Endothelial cell of umbilical vein (primary cell): ENCODE data around the gene RPL5. TPM values are rescaled to one million over a fixed set of nuclear protein-coding genes. Genes with fewer than 3 reads are reported as not detected.
A peak's percentile ranks its signal among the peaks of the same experiment; 100 is the strongest.

Experiments used
- BruUV-seq: library from RNA; stranded (reverse); fragments of 400-500 nt; replicated peaks from 2 replicates; lab custom pipeline; 2021; lab: Mats Ljungman, UMichigan
- CTCF ChIA-PET: fragments of 300-600, 350-600 bp; sonication (Branson Sonifier 250); formaldehyde crosslinking; loops from one replicate; lab custom pipeline; 2021; ENCODE audit warnings: antibody characterized with exemption, inconsistent platforms; lab: Charles Lee
- POLR2A ChIA-PET: fragments of 300-600, 350-600 bp; sonication (Branson Sonifier 250); formaldehyde crosslinking; loops from one replicate; lab custom pipeline; 2021; ENCODE audit warnings: antibody characterized with exemption, inconsistent platforms; lab: Charles Lee
- DNase-seq: peaks from one replicate; pipeline ENCODE4 v3.0.0-alpha.2; 2011; ENCODE audit warnings: low read depth, low spot score
- FAIRE-seq: peaks from 2 replicates; lab custom pipeline; 2011; peaks lifted over from hg19 to GRCh38; lab: Jason Lieb, UNC
- H2AFZ ChIP-seq: 2 replicates; pipeline ENCODE4 v1.6.0; 2012; ENCODE audit warnings: low read depth, low read length, control low read depth, inconsistent platforms
- H3K27ac ChIP-seq: 2 replicates; pipeline ENCODE4 v1.5.1; 2011; ENCODE audit warnings: low read depth, mild to moderate bottlenecking, control low read depth, low read length, moderate library complexity; ENCODE audit not compliant: insufficient read depth
- H3K27me3 ChIP-seq, 2 experiments: 2 replicates each; pipeline versions ENCODE4 v1.6.0 to v1.6.1; 2011; ENCODE audit warnings: low read length in 2 of 2, mixed read lengths in 1 of 2; ENCODE audit not compliant: control insufficient read depth in 2 of 2, insufficient read depth in 2 of 2
- H3K36me3 ChIP-seq, 2 experiments: 2 replicates in 1 of 2; 3 replicates in 1 of 2; pipeline ENCODE4 v1.5.1; 2011; ENCODE audit warnings: low read length in 2 of 2, mild to moderate bottlenecking in 1 of 2, moderate library complexity in 1 of 2; ENCODE audit not compliant: control insufficient read depth in 2 of 2, insufficient read depth in 2 of 2; ENCODE audit errors: extremely low read depth in 1 of 2
- H3K4me1 ChIP-seq: 3 replicates; pipeline ENCODE4 v1.5.1; 2011; ENCODE audit warnings: mild to moderate bottlenecking, low read length; ENCODE audit not compliant: control insufficient read depth, insufficient read depth; ENCODE audit errors: extremely low read depth
- H3K4me2 ChIP-seq: 2 replicates; pipeline ENCODE4 v1.6.1; 2011; ENCODE audit warnings: low read length, control low read depth, mixed read lengths; ENCODE audit not compliant: insufficient read depth
- H3K4me3 ChIP-seq, 3 experiments: fragments of 200-600 bp in 1 of 3; sonication (generic), shearing (Covaris generic) in 1 of 3; replicated peaks in 1 of 3; 2 replicates each; pipeline ENCODE4 v1.5.1; 2011 to 2016; ENCODE audit warnings: control low read depth in 3 of 3, low read length in 3 of 3, mild to moderate bottlenecking in 2 of 3, inconsistent platforms in 1 of 3, low read depth in 1 of 3, moderate library complexity in 1 of 3; ENCODE audit not compliant: insufficient read depth in 1 of 3
- H3K79me2 ChIP-seq: 2 replicates; pipeline ENCODE4 v1.6.0; 2012; ENCODE audit warnings: low read length, inconsistent platforms; ENCODE audit not compliant: control insufficient read depth, insufficient read depth
- H3K9ac ChIP-seq: replicated peaks from 2 replicates; pipeline ENCODE3; 2011; ENCODE audit warnings: low read length, control low read depth; ENCODE audit not compliant: insufficient read depth; ENCODE audit errors: extremely low read depth
- H3K9me1 ChIP-seq: replicated peaks from 3 replicates; pipeline ENCODE4 v1.6.0; 2011; ENCODE audit warnings: mild to moderate bottlenecking, low read length; ENCODE audit not compliant: control insufficient read depth, insufficient read depth; ENCODE audit errors: extremely low read depth
- H3K9me3 ChIP-seq: replicated peaks from 2 replicates; pipeline ENCODE4 v1.5.1; 2012; ENCODE audit warnings: low read length, inconsistent platforms; ENCODE audit not compliant: control insufficient read depth, insufficient read depth
- H4K20me1 ChIP-seq: replicated peaks from 2 replicates; pipeline ENCODE3; 2011; ENCODE audit warnings: mild to moderate bottlenecking, low read length; ENCODE audit not compliant: control insufficient read depth, insufficient read depth; ENCODE audit errors: extremely low read depth
- EZH2 ChIP-seq: IDR thresholded peaks from 2 replicates; pipeline ENCODE4 v1.6.1; 2012; ENCODE audit warnings: borderline replicate concordance, low read depth, mild to moderate bottlenecking, moderate library complexity, low read length, inconsistent platforms; ENCODE audit not compliant: severe bottlenecking
- GATA2 ChIP-seq: IDR thresholded peaks from 2 replicates; pipeline ENCODE4 v1.7.0; 2011; ENCODE audit warnings: low read depth, mild to moderate bottlenecking, moderate library complexity, mixed read lengths, low read length; ENCODE audit not compliant: insufficient read length, insufficient read depth
- JUN ChIP-seq: IDR thresholded peaks from 2 replicates; pipeline ENCODE4 v1.6.1; 2011; ENCODE audit warnings: borderline replicate concordance, low read depth; ENCODE audit not compliant: insufficient read length, insufficient read depth
- MYC ChIP-seq: IDR thresholded peaks from one replicate; pipeline ENCODE4 v1.6.1; 2011; ENCODE audit warnings: mild to moderate bottlenecking, low read depth, low read length
- POLR2A ChIP-seq: IDR thresholded peaks from 2 replicates; pipeline ENCODE4 v1.6.1; 2012; ENCODE audit warnings: low read depth, mild to moderate bottlenecking, control low read depth, low read length
- POLR2AphosphoS5 ChIP-seq: IDR thresholded peaks from 2 replicates; pipeline ENCODE4 v1.6.1; 2012; ENCODE audit warnings: low read depth, mild to moderate bottlenecking, control low read depth, low read length, moderate library complexity; ENCODE audit not compliant: insufficient read depth
- dilution Hi-C: fragments of 300-500 bp; cut with MboI; formaldehyde crosslinking; loops from one replicate; pipeline ENCODE4 v1.15.0; 2019; ENCODE audit warnings: low sequenced_read_pairs; ENCODE audit not compliant: extremely low pct_ligation_motif_present
- intact Hi-C: fragments of 100-400 bp; cut with micrococcal nuclease; formaldehyde crosslinking; loops from one replicate; pipeline ENCODE4 v1.10.0; 2022
- polyA plus RNA-seq, 4 experiments: library from polyadenylated mRNA; depleted of rRNA in 3 of 4; stranded (reverse) in 3 of 4; unstranded in 1 of 4; fragments of >200 nt; gene quantifications; 2 replicates each; pipeline versions ENCODE4 v1.2.1 to v1.2.3, GENCODE V29; 2011 to 2012; ENCODE audit warnings: missing spikeins in 1 of 4
- total RNA-seq: library from RNA; stranded (reverse); gene quantifications from 2 replicates; pipeline ENCODE4 v1.2.3, GENCODE V29; 2021
- TF ChIP-seq, protein P1 (sequence below), 2 donors: IDR thresholded peaks; 1 replicate in 1 of 2; 2 replicates in 1 of 2; pipeline ENCODE4 v1.5.1; 2011; ENCODE audit warnings: low read length in 2 of 2, mild to moderate bottlenecking in 2 of 2, moderate library complexity in 2 of 2, control low read depth in 1 of 2, inconsistent platforms in 1 of 2, low read depth in 1 of 2; ENCODE audit not compliant: insufficient read depth in 1 of 2; ENCODE audit errors: extremely low read depth in 1 of 2
- TF ChIP-seq, protein P2 (sequence below): IDR thresholded peaks from 2 replicates; pipeline ENCODE4 v1.6.1; 2011; ENCODE audit not compliant: insufficient read depth, insufficient read length

RPL5 gene
- total and polyA plus RNA-seq, 2 donors (not counting 3 experiments of a cell fraction or from before 2014, with no cell fraction given) = 1,109 to 1,237 TPM

DNA sequence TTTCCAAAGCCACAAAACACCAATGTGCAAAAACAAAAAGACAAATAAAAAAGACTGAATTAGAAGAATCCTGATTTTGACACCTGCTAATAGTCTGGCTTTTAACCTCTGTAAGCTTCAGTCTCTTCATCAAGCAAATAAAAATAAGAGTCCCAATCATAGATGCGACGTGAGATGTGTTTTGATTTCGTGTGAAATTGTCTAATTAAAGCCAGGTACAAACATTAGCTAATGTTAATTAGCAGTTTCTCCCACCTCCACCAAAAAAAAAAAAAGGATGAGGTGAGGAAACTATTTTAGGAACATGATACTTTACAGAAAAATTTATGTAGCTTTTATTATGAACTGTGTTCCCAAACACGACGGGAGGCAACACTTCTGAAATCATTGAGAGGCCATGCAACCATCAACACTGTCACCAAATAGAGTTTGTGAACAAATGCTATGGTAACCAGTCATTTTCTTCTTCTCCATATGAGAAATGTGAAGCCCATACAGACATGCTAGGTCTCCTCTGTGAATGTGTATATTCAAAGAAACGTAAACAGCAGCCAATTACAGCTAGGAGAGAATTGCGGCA, 40.3 kb upstream of the RPL5 start:
- FAIRE-seq = no peak
- Histone ChIP-seq H3K27me3 (no peaks in the 10 kb centered on the region), H3K9me1 (no peaks in the 10 kb centered on the region), H4K20me1 (no peaks in the 10 kb centered on the region), H2AFZ (no peak overlapping the region), H3K9ac (peak overlapping the region; percentile 24), H3K79me2 (no peaks in the 10 kb centered on the region), H3K4me1 (peaks cover 14% of the 10 kb centered on the region), H3K27ac (peak overlapping the region; percentile 42), H3K4me3 (no peak overlapping the region), H3K9me3 (no peaks in the 10 kb centered on the region), H3K4me2 (peak overlapping the region; percentile 75), H3K36me3 (no peaks in the 10 kb centered on the region)
- intact Hi-C loops = no loop called here
- no peak for DNase-seq
- ChIA-PET CTCF (interaction anchor here (0.7 to 3.4 kb wide), 9 partner anchors 13 to 481 kb away, joined by 3 to 20 read pairs (median 4); no protein-coding TSS in a partner anchor), POLR2A (interaction anchor here (1.5 kb wide), 1 partner anchor 13 kb away, joined by 3 read pairs; no protein-coding TSS in a partner anchor)
- BruUV-seq = no TSS peak
- TF ChIP-seq, protein P1, sequence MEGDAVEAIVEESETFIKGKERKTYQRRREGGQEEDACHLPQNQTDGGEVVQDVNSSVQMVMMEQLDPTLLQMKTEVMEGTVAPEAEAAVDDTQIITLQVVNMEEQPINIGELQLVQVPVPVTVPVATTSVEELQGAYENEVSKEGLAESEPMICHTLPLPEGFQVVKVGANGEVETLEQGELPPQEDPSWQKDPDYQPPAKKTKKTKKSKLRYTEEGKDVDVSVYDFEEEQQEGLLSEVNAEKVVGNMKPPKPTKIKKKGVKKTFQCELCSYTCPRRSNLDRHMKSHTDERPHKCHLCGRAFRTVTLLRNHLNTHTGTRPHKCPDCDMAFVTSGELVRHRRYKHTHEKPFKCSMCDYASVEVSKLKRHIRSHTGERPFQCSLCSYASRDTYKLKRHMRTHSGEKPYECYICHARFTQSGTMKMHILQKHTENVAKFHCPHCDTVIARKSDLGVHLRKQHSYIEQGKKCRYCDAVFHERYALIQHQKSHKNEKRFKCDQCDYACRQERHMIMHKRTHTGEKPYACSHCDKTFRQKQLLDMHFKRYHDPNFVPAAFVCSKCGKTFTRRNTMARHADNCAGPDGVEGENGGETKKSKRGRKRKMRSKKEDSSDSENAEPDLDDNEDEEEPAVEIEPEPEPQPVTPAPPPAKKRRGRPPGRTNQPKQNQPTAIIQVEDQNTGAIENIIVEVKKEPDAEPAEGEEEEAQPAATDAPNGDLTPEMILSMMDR (IDR thresholded peaks at IDR 0.05; ENCODE audit: extremely low read depth in 1 of 2, insufficient read depth in 1 of 2, low read depth in 1 of 2, low read length in 2 of 2) = no peak
- TF ChIP-seq, protein P2, sequence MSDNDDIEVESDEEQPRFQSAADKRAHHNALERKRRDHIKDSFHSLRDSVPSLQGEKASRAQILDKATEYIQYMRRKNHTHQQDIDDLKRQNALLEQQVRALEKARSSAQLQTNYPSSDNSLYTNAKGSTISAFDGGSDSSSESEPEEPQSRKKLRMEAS = no peak
- no peak for TF ChIP-seq GATA2
- TF ChIP-seq JUN = no peak
- no peak for TF ChIP-seq MYC
- no peak for TF ChIP-seq POLR2AphosphoS5
- no peak for TF ChIP-seq POLR2A
- TF ChIP-seq EZH2 = no peak
- dilution Hi-C loops = no loop called here
